DOHH2 (cell line): ENCODE data around the gene DPP3.
A peak's percentile ranks its signal among the peaks of the same experiment; 100 is the strongest.
"Not testable (repeated sequence)": the region's sequence is repeated elsewhere in the genome, so short reads cannot be mapped to it uniquely, and the experiment has no call there.

Experiments
- H3F3A ChIP-seq: fragments of 200-600 bp; sonication (generic), shearing (Covaris generic); 2 replicates; pipeline ENCODE4 v1.6.0; 2016; ENCODE audit warnings: antibody characterized with exemption, mild to moderate bottlenecking; ENCODE audit not compliant: control insufficient read depth, insufficient read depth
- H3K27ac ChIP-seq: fragments of 200-600 bp; sonication (generic); 2 replicates; pipeline ENCODE4 v1.5.1; 2014; ENCODE audit warnings: low read depth, mild to moderate bottlenecking, low read length, moderate library complexity
- H3K27me3 ChIP-seq: fragments of 200-600 bp; sonication (generic); 2 replicates; pipeline ENCODE4 v1.6.1; 2014; ENCODE audit warnings: mild to moderate bottlenecking, low read length, mixed read lengths; ENCODE audit not compliant: control insufficient read depth
- H3K36me3 ChIP-seq: fragments of 200-600 bp; sonication (generic); 2 replicates; pipeline ENCODE4 v1.6.1; 2014; ENCODE audit warnings: mild to moderate bottlenecking, low read length, moderate library complexity, mixed read lengths; ENCODE audit not compliant: control insufficient read depth
- H3K4me1 ChIP-seq: fragments of 200-600 bp; sonication (generic); 2 replicates; pipeline ENCODE4 v1.6.1; 2014; ENCODE audit warnings: mild to moderate bottlenecking, low read length, mixed read lengths; ENCODE audit not compliant: control insufficient read depth
- H3K4me2 ChIP-seq: fragments of 200-600 bp; sonication (generic); 2 replicates; pipeline ENCODE4 v1.6.0; 2014; ENCODE audit warnings: mild to moderate bottlenecking, low read length, moderate library complexity
- H3K4me3 ChIP-seq: fragments of 200-600 bp; sonication (generic); 2 replicates; pipeline ENCODE4 v1.5.1; 2014; ENCODE audit warnings: mild to moderate bottlenecking, low read length, mixed read lengths
- H3K79me2 ChIP-seq: fragments of 200-600 bp; sonication (generic); 2 replicates; pipeline ENCODE4 v1.6.1; 2014; ENCODE audit warnings: mild to moderate bottlenecking, low read length, mixed read lengths; ENCODE audit not compliant: control insufficient read depth
- H3K9me2 ChIP-seq: fragments of 200-600 bp; sonication (generic); replicated peaks from 2 replicates; pipeline ENCODE4 v1.6.1; 2014; ENCODE audit warnings: mild to moderate bottlenecking, low read length, mixed read lengths; ENCODE audit not compliant: control insufficient read depth
- H3K9me3 ChIP-seq: fragments of 200-600 bp; sonication (generic); 2 replicates; pipeline ENCODE4 v1.6.1; 2014; ENCODE audit warnings: antibody characterized with exemption, low read length, mixed read lengths; ENCODE audit not compliant: control insufficient read depth, insufficient read depth
- H4K20me1 ChIP-seq: fragments of 200-600 bp; sonication (generic); 2 replicates; pipeline ENCODE4 v1.6.0; 2014; ENCODE audit warnings: low read depth, mild to moderate bottlenecking, antibody characterized with exemption, low read length, moderate library complexity; ENCODE audit not compliant: control insufficient read depth, insufficient read depth
- CTCF ChIP-seq: fragments of 200-600 bp; sonication (generic); IDR thresholded peaks from one replicate; pipeline ENCODE4 v1.5.1; 2014; ENCODE audit warnings: antibody characterized with exemption, mild to moderate bottlenecking, low read depth, low read length; ENCODE audit not compliant: poor library complexity, severe bottlenecking
- EZH2phosphoT487 ChIP-seq: fragments of 200-600 bp; sonication (generic); IDR thresholded peaks from 2 replicates; pipeline ENCODE4 v1.6.1; 2017; ENCODE audit warnings: borderline replicate concordance, mild to moderate bottlenecking, antibody characterized with exemption, low read length, moderate library complexity, mixed read lengths

DPP3 gene

GRCh38 chr11:66462911-66463310, 17.3 kb upstream of the DPP3 start:
- Histone ChIP-seq H3F3A (peaks cover 7% of the 10 kb centered on the region), H3K4me2 (no peak overlapping the region)

GRCh38 chr11:66464116-66464515, 16.1 kb upstream of the DPP3 start:
- H3K27me3 ChIP-seq, H3K9me3 ChIP-seq, H3F3A ChIP-seq, H3K4me2 ChIP-seq, H3K4me3 ChIP-seq, H3K27ac ChIP-seq, H3K79me2 ChIP-seq, H3K9me2 ChIP-seq, H4K20me1 ChIP-seq, H3K36me3 ChIP-seq: not testable (repeated sequence)
- peaks cover 40% of the 10 kb centered on the region for H3K4me1 ChIP-seq

More at GRCh38 chr11:66462911-66463310, 17.3 kb upstream of the DPP3 start:
- Histone ChIP-seq H4K20me1 (no peaks in the 10 kb centered on the region), H3K4me3 (no peak overlapping the region), H3K9me3 (peaks cover 4% of the 10 kb centered on the region; the same call in 1 of the 2 replicates), H3K36me3 (no peaks in the 10 kb centered on the region), H3K27me3 (peaks cover 14% of the 10 kb centered on the region), H3K9me2 (no peaks in the 10 kb centered on the region), H3K79me2 (no peaks in the 10 kb centered on the region), H3K4me1 (peaks cover 51% of the 10 kb centered on the region), H3K27ac (no peak overlapping the region)
- TF ChIP-seq CTCF, result no peak
- no peak for TF ChIP-seq EZH2phosphoT487

GRCh38 chr11:66464916-66465315, 15.3 kb upstream of the DPP3 start:
- H3F3A ChIP-seq, result peaks cover 7% of the 10 kb centered on the region
- H3K4me2 ChIP-seq, result no peak overlapping the region
- H3K9me2 ChIP-seq, result no peaks in the 10 kb centered on the region
- H4K20me1 ChIP-seq, result no peaks in the 10 kb centered on the region
- no peaks in the 10 kb centered on the region for H3K36me3 ChIP-seq
- peaks cover 33% of the 10 kb centered on the region for H3K4me1 ChIP-seq
- no peak overlapping the region for H3K27ac ChIP-seq
- no peak for TF ChIP-seq EZH2phosphoT487
- no peak for TF ChIP-seq CTCF
- no peaks in the 10 kb centered on the region for H3K79me2 ChIP-seq
- H3K9me3 ChIP-seq, result peaks cover 4% of the 10 kb centered on the region; the same call in 1 of the 2 replicates
- peaks cover 9% of the 10 kb centered on the region for H3K27me3 ChIP-seq
- H3K4me3 ChIP-seq, result no peak overlapping the region

GRCh38 chr11:66465373-66466224, 14.6 kb upstream of the DPP3 start:
- Histone ChIP-seq H3K36me3 (no peaks in the 10 kb centered on the region), H3K9me2 (no peaks in the 10 kb centered on the region), H3K4me1 (peaks cover 33% of the 10 kb centered on the region), H3K9me3 (peaks cover 4% of the 10 kb centered on the region; the same call in 1 of the 2 replicates), H3K4me2 (peak overlapping the region; percentile 85), H3K4me3 (peak overlapping the region; percentile 75), H3F3A (peaks cover 7% of the 10 kb centered on the region), H3K27ac (no peak overlapping the region), H4K20me1 (no peaks in the 10 kb centered on the region), H3K27me3 (peaks cover 9% of the 10 kb centered on the region), H3K79me2 (no peaks in the 10 kb centered on the region)
- TF ChIP-seq CTCF (no peak), EZH2phosphoT487 (no peak)
